ENCODE results near the gene SIRPG.

- no peak for TF ChIP-seq CTCF (IDR thresholded peaks at IDR 0.05)
- no peak for TF ChIP-seq POLR2A (IDR thresholded peaks at IDR 0.05)
Observed at GRCh38 chr20:1619861-1620444, 37.6 kb downstream of the SIRPG start, which contains the start of gene SIRPB1.

Data from prostate gland (tissue), 2 donors.